K562 (cell line): ENCODE measurements around the gene PCLAF. TPM values are rescaled to one million over a fixed set of nuclear protein-coding genes. Genes with fewer than 3 reads are reported as not detected.
"Not testable (repeated sequence)": the region's sequence is repeated elsewhere in the genome, so short reads cannot be mapped to it uniquely, and the experiment has no call there.

Source experiments
- ATAC-seq: fragments of 200-7000 bp; cut with Tn5 transposase; 3 replicates; pipeline ENCODE4 v1.9.1; 2020; ENCODE audit warnings: moderate library complexity
- BruUV-seq: library from RNA; stranded (reverse); fragments of 400-500 nt; replicated peaks from 2 replicates; lab custom pipeline; 2021; lab: Mats Ljungman, UMichigan
- CTCF ChIA-PET: fragments of 300-600 bp; formaldehyde crosslinking; extraction: SDS; loops from one replicate; lab custom pipeline; 2021; ENCODE audit warnings: low intra/inter-chr PET ratio; lab: Yijun Ruan, JAX
- POLR2A ChIA-PET: fragments of 300-600, 350-650 bp; sonication (Branson Sonifier 250); formaldehyde crosslinking; extraction: SDS; loops from one replicate; lab custom pipeline; 2021; ENCODE audit warnings: antibody characterized with exemption, inconsistent platforms; lab: Yijun Ruan, JAX
- DNase-seq, 4 experiments: peaks; one replicate each; pipeline versions ENCODE4 v3.0.0 to v3.0.0-alpha.2; 2011 to 2018; ENCODE audit warnings: low spot score in 3 of 4, mixed read lengths in 3 of 4; ENCODE audit errors: extremely low read depth in 1 of 4
- FAIRE-seq: peaks from 2 replicates; lab custom pipeline; 2011; peaks lifted over from hg19 to GRCh38; lab: Jason Lieb, UNC
- H2AFZ ChIP-seq: 2 replicates; pipeline ENCODE4 v1.6.0; 2011; ENCODE audit warnings: low read depth, low read length, control low read depth, inconsistent platforms
- H3K27ac ChIP-seq: fragments of 200-600 bp; 3 replicates; pipeline ENCODE4 v1.8.0; 2011; ENCODE audit warnings: low read depth, mild to moderate bottlenecking, control low read depth, inconsistent platforms, low read length, moderate library complexity, mixed read lengths; ENCODE audit errors: extremely low read depth
- H3K27me3 ChIP-seq, 2 experiments: fragments of 300-600 bp in 1 of 2; 2 replicates in 1 of 2; 3 replicates in 1 of 2; pipeline versions ENCODE4 v1.6.0 to v1.8.0; 2011; ENCODE audit warnings: inconsistent platforms in 2 of 2, low read length in 2 of 2, mild to moderate bottlenecking in 1 of 2, mixed read lengths in 1 of 2, moderate library complexity in 1 of 2; ENCODE audit not compliant: control insufficient read depth in 2 of 2, insufficient read depth in 2 of 2
- H3K36me3 ChIP-seq: fragments of 300-600 bp; 3 replicates; pipeline ENCODE4 v1.8.0; 2011; ENCODE audit warnings: mild to moderate bottlenecking, low read length, inconsistent platforms; ENCODE audit not compliant: control insufficient read depth, insufficient read depth
- H3K4me1 ChIP-seq, 2 experiments: fragments of 200-600 bp in 1 of 2; replicated peaks in 1 of 2; 2 replicates in 1 of 2; 3 replicates in 1 of 2; pipeline versions ENCODE4 v1.5.1 to v1.8.0; 2011; ENCODE audit warnings: inconsistent platforms in 2 of 2, low read length in 2 of 2, mild to moderate bottlenecking in 1 of 2, mixed read lengths in 1 of 2, moderate library complexity in 1 of 2; ENCODE audit not compliant: control insufficient read depth in 2 of 2, insufficient read depth in 2 of 2
- H3K4me2 ChIP-seq: 2 replicates; pipeline ENCODE4 v1.6.1; 2011; ENCODE audit warnings: low read length, control low read depth, inconsistent platforms, mixed read lengths; ENCODE audit not compliant: insufficient read depth
- H3K4me3 ChIP-seq: fragments of 200-600 bp; sonication (generic), shearing (Covaris generic); 2 replicates; pipeline ENCODE4 v1.5.1; 2016; ENCODE audit warnings: control low read depth, inconsistent platforms
- H3K79me2 ChIP-seq: fragments of 200-600 bp; 3 replicates; pipeline ENCODE4 v1.8.0; 2011; ENCODE audit warnings: low read length, inconsistent platforms; ENCODE audit not compliant: control insufficient read depth, insufficient read depth
- H3K9ac ChIP-seq, 2 experiments: 2 replicates each; pipeline versions ENCODE4 v1.6.0 to v1.6.1; 2011; ENCODE audit warnings: low read depth in 2 of 2, low read length in 2 of 2, control low read depth in 1 of 2, inconsistent platforms in 1 of 2, mild to moderate bottlenecking in 1 of 2, mixed read lengths in 1 of 2; ENCODE audit not compliant: insufficient read depth in 1 of 2
- H3K9me1 ChIP-seq: one replicate; pipeline ENCODE4 v1.6.0; 2011; ENCODE audit warnings: inconsistent platforms, mild to moderate bottlenecking, low read length, moderate library complexity; ENCODE audit not compliant: control insufficient read depth, insufficient read depth
- H3K9me3 ChIP-seq: replicated peaks from 2 replicates; pipeline ENCODE4 v1.5.1; 2011; ENCODE audit warnings: low read depth, low read length, inconsistent platforms; ENCODE audit not compliant: control insufficient read depth, insufficient read depth
- H4K20me1 ChIP-seq: replicated peaks from 2 replicates; pipeline ENCODE4 v1.6.1; 2011; ENCODE audit warnings: low read length, inconsistent platforms, mixed read lengths; ENCODE audit not compliant: control insufficient read depth, insufficient read depth
- CCAR2 ChIP-seq: fragments of 200-400 bp; formaldehyde crosslinking; IDR thresholded peaks from 2 replicates; pipeline ENCODE4 v1.6.1; 2017; ENCODE audit warnings: mild to moderate bottlenecking, low read depth, low read length
- HNRNPLL ChIP-seq: fragments of 200-400 bp; formaldehyde crosslinking; IDR thresholded peaks from 2 replicates; pipeline ENCODE4 v1.6.1; 2017; ENCODE audit warnings: low read length, low read depth, mild to moderate bottlenecking; ENCODE audit not compliant: poor library complexity, severe bottlenecking
- KAT8 ChIP-seq: fragments of 450-650 bp; IDR thresholded peaks from 2 replicates; pipeline ENCODE4 v1.6.1; 2016; ENCODE audit warnings: low read depth, mild to moderate bottlenecking
- NR2F6 ChIP-seq: fragments of 450-650 bp; formaldehyde crosslinking; IDR thresholded peaks from 2 replicates; pipeline ENCODE4 v1.4.0; 2020; ENCODE audit warnings: mild to moderate bottlenecking
- RBM25 ChIP-seq: fragments of 200-400 bp; formaldehyde crosslinking; IDR thresholded peaks from 2 replicates; pipeline ENCODE4 v1.6.1; 2018; ENCODE audit warnings: low read length, low read depth, moderate library complexity; ENCODE audit not compliant: severe bottlenecking
- ZNF780A ChIP-seq: fragments of 250-450 bp; sonication (Bioruptor Pico); IDR thresholded peaks from 2 replicates; pipeline ENCODE4 v1.5.0; 2021; ENCODE audit warnings: mild to moderate bottlenecking
- ZNF79 ChIP-seq: fragments of 250-450 bp; sonication (Bioruptor Pico); IDR thresholded peaks from 2 replicates; pipeline ENCODE4 v1.4.0; 2020; ENCODE audit warnings: low read depth, mild to moderate bottlenecking, moderate library complexity
- WGBS: fragments of 100-300 bp; shearing (Covaris generic); methylation state at CpG from one replicate; pipeline ENCODE4 v1.1.6; 2016; ENCODE audit warnings: low coverage, mixed read lengths; ENCODE audit not compliant: insufficient coverage; ENCODE audit errors: missing lambda C conversion rate; 5-methylcytosine and 5-hydroxymethylcytosine counted together
- in situ Hi-C: fragments of 300-500 bp; cut with MboI; formaldehyde crosslinking; loops from 4 replicates; pipeline ENCODE4 v1.15.0; 2018; ENCODE audit warnings: inconsistent platforms, mixed read lengths
- intact Hi-C: fragments of 100-400 bp; cut with micrococcal nuclease; formaldehyde crosslinking; loops from 2 replicates; pipeline ENCODE4 v1.14.2; 2022
- polyA plus RNA-seq, 8 experiments: library from polyadenylated mRNA; depleted of rRNA in 4 of 8; stranded (reverse) in 5 of 8; unstranded in 3 of 8; fragments of >200 nt; fragmentation: Nextera tagmentation in 2 of 8; fragmentation: Illumina TruSeq in 1 of 8; extraction: Ambion mirVana in 2 of 8; extraction: Trizol in 1 of 8; gene quantifications; 2 replicates each; pipeline versions ENCODE4 v1.2.1 to v1.2.3, GENCODE V29; 2011 to 2014; ENCODE audit warnings: inconsistent platforms in 1 of 8, missing spikeins in 1 of 8
- total RNA-seq, 7 experiments: library from RNA; depleted of rRNA in 6 of 7; stranded (reverse); fragments of >200 nt in 6 of 7; fragmentation: Illumina TruSeq in 2 of 7; extraction: Trizol in 2 of 7; gene quantifications; 2 replicates each; pipeline versions ENCODE4 v1.2.1 to v1.2.3, GENCODE V29; 2011 to 2021; ENCODE audit warnings: low replicate concordance in 1 of 7
- TF ChIP-seq, protein P1 (sequence below): fragments of 450-650 bp; IDR thresholded peaks from 2 replicates; pipeline ENCODE4 v1.7.0; 2016; ENCODE audit warnings: borderline replicate concordance
- TF ChIP-seq, protein P2 (sequence below): fragments of 200-400 bp; formaldehyde crosslinking; IDR thresholded peaks from 2 replicates; pipeline ENCODE4 v1.6.1; 2017; ENCODE audit warnings: mild to moderate bottlenecking, low read depth, low read length, moderate library complexity
- TF ChIP-seq, protein P3 (sequence below): sonication (generic); formaldehyde crosslinking; IDR thresholded peaks from 2 replicates; pipeline ENCODE4 v1.8.1; 2023; ENCODE audit warnings: mild to moderate bottlenecking, missing genetic modification reagents

The PCLAF gene
- total and polyA plus RNA-seq, 9 of the 15 experiments (the other 6 are each of a cell fraction or from before 2014, with no cell fraction given): 112 to 881 (median 360) TPM

GRCh38 chr15:64348455-64348854 lies 32.8 kb downstream of the PCLAF start:
- TF ChIP-seq RBM25: no peak
- no peak for TF ChIP-seq CCAR2
- TF ChIP-seq HNRNPLL: no peak
- TF ChIP-seq, protein P1, sequence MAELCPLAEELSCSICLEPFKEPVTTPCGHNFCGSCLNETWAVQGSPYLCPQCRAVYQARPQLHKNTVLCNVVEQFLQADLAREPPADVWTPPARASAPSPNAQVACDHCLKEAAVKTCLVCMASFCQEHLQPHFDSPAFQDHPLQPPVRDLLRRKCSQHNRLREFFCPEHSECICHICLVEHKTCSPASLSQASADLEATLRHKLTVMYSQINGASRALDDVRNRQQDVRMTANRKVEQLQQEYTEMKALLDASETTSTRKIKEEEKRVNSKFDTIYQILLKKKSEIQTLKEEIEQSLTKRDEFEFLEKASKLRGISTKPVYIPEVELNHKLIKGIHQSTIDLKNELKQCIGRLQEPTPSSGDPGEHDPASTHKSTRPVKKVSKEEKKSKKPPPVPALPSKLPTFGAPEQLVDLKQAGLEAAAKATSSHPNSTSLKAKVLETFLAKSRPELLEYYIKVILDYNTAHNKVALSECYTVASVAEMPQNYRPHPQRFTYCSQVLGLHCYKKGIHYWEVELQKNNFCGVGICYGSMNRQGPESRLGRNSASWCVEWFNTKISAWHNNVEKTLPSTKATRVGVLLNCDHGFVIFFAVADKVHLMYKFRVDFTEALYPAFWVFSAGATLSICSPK: no peak
- TF ChIP-seq, protein P2, sequence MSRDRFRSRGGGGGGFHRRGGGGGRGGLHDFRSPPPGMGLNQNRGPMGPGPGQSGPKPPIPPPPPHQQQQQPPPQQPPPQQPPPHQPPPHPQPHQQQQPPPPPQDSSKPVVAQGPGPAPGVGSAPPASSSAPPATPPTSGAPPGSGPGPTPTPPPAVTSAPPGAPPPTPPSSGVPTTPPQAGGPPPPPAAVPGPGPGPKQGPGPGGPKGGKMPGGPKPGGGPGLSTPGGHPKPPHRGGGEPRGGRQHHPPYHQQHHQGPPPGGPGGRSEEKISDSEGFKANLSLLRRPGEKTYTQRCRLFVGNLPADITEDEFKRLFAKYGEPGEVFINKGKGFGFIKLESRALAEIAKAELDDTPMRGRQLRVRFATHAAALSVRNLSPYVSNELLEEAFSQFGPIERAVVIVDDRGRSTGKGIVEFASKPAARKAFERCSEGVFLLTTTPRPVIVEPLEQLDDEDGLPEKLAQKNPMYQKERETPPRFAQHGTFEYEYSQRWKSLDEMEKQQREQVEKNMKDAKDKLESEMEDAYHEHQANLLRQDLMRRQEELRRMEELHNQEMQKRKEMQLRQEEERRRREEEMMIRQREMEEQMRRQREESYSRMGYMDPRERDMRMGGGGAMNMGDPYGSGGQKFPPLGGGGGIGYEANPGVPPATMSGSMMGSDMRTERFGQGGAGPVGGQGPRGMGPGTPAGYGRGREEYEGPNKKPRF: no peak
- TF ChIP-seq, protein P3, sequence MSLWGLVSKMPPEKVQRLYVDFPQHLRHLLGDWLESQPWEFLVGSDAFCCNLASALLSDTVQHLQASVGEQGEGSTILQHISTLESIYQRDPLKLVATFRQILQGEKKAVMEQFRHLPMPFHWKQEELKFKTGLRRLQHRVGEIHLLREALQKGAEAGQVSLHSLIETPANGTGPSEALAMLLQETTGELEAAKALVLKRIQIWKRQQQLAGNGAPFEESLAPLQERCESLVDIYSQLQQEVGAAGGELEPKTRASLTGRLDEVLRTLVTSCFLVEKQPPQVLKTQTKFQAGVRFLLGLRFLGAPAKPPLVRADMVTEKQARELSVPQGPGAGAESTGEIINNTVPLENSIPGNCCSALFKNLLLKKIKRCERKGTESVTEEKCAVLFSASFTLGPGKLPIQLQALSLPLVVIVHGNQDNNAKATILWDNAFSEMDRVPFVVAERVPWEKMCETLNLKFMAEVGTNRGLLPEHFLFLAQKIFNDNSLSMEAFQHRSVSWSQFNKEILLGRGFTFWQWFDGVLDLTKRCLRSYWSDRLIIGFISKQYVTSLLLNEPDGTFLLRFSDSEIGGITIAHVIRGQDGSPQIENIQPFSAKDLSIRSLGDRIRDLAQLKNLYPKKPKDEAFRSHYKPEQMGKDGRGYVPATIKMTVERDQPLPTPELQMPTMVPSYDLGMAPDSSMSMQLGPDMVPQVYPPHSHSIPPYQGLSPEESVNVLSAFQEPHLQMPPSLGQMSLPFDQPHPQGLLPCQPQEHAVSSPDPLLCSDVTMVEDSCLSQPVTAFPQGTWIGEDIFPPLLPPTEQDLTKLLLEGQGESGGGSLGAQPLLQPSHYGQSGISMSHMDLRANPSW (CRISPR knock-in tag): no peak
- TF ChIP-seq ZNF780A (CRISPR knock-in tag): no peak
- no peak for TF ChIP-seq NR2F6
- TF ChIP-seq KAT8: no peak
- TF ChIP-seq ZNF79: no peak
- no peak overlapping the region for H2AFZ ChIP-seq
- H3K4me2 ChIP-seq: no peak overlapping the region
- H3K4me3 ChIP-seq: no peak overlapping the region
- H3K36me3 ChIP-seq: peaks cover 13% of the 10 kb centered on the region; the same call in 2 of the 3 replicates
- peaks cover 34% of the 10 kb centered on the region for H3K79me2 ChIP-seq
- no peaks in the 10 kb centered on the region for H3K27me3 ChIP-seq
- no CpG with 5 or more reads among the region's 1 CpG for WGBS
- in situ Hi-C loops: no loop called here
- 0 out of 2 replicates have a peak, but pooled peaks cover 4% of the 10 kb centered on the region for H4K20me1 ChIP-seq
- FAIRE-seq (no peak), DNase-seq (no peak), ATAC-seq (no peak)
- no peak overlapping the region for H3K9ac ChIP-seq
- no peaks in the 10 kb centered on the region; a peak in 1 of 5 replicates for H3K4me1 ChIP-seq
- intact Hi-C loops: no loop called here
- no peaks in the 10 kb centered on the region for H3K9me1 ChIP-seq
- ChIA-PET POLR2A (interaction anchor here (0.5 kb wide), 1 partner anchor 14 kb away, joined by 6 read pairs; no protein-coding TSS in a partner anchor), CTCF (no interaction called here)
- H3K27ac ChIP-seq: no peak overlapping the region
- no peaks in the 10 kb centered on the region for H3K9me3 ChIP-seq
- no TSS peak for BruUV-seq

DNA sequence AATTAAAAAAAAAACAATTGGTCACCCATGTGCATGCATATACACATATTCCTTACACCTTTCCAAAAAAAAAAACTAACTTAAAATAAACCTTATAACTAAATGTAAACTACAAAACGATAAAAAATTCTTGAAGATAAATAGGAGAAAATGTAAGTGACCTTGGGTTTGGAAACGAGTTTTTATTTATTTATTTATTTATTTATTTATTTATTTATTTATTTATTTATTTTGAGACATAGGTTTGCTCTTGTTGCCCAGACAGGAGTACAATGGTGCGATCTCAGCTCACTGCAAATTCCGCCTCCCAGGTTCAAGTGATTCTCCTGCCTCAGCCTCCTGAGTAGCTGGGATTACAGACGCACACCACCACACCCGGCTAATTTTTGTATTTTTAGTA lies 35.0 kb downstream of the PCLAF start:
- FAIRE-seq, ATAC-seq, H3K9me3 ChIP-seq, H4K20me1 ChIP-seq, H2AFZ ChIP-seq, H3K9ac ChIP-seq, H3K4me1 ChIP-seq, DNase-seq, POLR2A ChIA-PET, H3K27ac ChIP-seq, intact Hi-C loops, H3K4me2 ChIP-seq, H3K4me3 ChIP-seq, BruUV-seq, H3K9me1 ChIP-seq, in situ Hi-C loops, CTCF ChIA-PET, H3K27me3 ChIP-seq: not testable (repeated sequence)
- 91% methylated on average over 6 of the region's 6 CpGs for WGBS
- Histone ChIP-seq H3K79me2 (peaks cover 32% of the 10 kb centered on the region), H3K36me3 (peaks cover 22% of the 10 kb centered on the region)
